NCI-H69 (cell line): ENCODE data around the gene TUBGCP6.

ENCODE experiments used
- DNase-seq: peaks from one replicate; lab custom pipeline; 2025; lab: John Stamatoyannopoulos, UW

Gene TUBGCP6

DNA sequence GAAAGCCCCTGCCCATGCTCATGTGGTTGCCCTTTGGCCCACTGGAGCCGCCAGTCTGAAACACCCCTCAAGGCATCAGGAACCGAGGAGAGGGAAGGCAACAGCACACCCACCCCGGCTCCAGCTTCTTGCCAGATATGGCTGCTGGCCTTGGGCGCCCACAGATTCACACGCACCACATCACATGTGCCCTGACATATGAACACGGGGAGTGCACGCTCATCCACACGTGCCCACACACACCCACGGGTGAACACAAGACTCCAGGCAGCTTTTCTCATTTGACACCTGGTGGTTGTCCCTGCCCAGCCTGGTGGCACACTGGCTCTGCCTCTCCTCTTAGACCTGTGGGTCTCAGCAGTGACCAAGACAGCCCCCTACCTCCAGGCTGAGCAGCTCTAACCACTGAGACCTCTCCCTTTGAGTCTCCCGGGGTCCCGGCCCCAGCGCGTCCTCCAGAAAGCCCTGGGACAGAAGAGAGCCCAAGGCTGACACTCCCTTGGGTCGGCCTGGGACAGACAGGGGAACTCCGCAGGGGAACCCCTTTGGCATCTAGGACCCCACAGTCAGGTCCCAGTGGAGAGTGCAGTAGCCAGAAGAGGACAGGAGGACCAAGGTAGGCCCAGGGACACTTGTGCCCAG lies 19.4 kb upstream of the TUBGCP6 start:
- DNase-seq, result no peak

DNA sequence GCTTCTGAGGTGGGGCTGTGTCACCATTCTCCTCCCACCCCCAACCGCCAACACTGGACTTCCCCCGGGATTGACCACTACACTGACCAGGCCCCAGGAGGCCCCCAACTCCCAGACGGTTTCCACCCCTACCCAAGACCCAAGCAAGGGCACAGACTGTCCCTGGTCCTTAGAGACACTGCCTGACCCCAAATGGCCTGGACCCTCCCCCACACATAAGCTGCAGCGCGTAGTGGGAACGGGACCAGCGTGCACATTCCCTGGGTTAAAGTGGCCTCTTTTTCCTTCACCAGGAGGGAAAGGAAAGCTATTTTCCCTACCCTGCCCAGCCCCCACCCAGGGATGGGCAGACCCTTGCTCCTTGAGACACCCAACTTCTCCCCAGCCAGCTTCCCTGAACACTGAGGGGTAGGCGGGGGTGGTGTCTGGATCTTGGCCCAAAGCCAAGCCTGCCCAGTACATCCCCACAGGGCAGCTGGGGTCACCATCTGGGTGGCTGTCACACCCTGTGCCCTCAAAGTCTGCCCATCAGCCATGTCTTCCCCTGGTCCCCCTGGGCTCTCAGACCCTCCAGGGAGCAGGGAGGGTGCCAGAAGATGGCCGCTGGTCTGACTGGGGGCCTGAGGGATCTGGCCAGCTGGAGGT lies 18.3 kb upstream of the TUBGCP6 start:
- DNase-seq, result no peak

DNA sequence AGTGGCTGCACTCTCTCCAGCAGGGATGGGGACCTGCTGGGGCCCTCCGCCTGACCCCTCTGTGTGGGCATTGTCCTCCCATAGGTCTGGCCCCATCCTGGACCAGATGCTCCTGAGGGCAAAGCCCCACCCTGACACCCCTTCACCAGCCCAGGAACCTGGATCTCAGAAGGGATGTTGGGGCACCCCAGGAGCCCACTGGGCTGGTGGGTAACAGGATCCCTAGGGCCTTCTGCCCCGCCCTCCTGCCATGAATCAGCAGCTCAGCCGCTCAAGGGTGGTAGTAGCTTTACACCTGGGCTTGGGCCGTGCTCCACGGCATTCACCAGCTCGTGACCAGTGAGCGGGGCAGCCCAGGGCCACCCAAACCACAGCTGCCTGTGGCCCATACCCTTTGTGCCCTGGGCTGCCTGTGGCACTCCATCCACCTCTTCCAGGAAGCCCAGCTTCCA lies 17.7 kb upstream of the TUBGCP6 start:
- peak; percentile 41 for DNase-seq

DNA sequence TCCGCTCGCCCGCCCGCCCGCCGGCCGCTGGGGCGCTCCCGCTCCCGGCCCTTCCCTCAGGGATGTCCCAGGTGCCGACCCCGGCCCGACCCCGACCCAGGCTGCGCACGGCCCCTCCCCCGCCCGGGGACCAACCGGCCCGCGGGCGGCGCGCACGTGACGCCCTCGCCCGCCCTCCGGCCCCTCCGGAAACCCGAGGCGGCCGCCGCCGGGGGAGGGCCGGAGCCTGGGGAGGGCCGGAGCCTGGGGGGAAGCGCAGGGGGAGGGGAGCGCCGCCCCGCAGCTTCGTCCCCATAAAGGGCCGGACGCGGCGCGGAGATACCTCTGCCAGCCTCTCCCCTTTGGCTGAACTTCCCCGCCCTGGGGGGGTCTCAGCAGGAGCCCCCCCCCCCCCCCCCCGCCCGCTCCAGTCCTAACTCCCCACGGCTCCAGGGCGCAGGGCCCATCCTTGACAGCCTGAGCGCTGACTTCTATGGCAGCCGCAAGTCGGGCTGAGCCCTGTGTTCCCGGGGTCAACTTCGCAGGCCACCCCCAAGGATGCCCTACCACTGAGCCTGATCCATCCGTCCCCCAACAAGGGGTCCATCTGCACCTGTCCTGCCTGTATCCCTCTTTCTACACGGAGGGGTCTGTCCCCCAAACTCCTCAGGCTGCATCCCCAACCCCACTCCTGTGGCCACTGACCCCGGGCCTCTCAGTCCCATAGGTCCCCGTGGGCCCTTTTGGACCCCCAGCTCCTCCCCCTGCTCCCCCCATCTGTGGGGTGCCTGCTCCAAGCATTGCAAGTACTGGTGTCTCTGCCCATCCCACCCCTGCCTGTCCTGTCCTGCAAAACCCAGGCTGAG lies 17.0 kb upstream of the TUBGCP6 start, which contains the start of gene MAPK12:
MAPK12 (minus strand) TSS at position 69 of the 845 bp plus-strand sequence. CDS start 174 bp downstream, outside the sequence.
- peak; percentile 90 for DNase-seq

DNA sequence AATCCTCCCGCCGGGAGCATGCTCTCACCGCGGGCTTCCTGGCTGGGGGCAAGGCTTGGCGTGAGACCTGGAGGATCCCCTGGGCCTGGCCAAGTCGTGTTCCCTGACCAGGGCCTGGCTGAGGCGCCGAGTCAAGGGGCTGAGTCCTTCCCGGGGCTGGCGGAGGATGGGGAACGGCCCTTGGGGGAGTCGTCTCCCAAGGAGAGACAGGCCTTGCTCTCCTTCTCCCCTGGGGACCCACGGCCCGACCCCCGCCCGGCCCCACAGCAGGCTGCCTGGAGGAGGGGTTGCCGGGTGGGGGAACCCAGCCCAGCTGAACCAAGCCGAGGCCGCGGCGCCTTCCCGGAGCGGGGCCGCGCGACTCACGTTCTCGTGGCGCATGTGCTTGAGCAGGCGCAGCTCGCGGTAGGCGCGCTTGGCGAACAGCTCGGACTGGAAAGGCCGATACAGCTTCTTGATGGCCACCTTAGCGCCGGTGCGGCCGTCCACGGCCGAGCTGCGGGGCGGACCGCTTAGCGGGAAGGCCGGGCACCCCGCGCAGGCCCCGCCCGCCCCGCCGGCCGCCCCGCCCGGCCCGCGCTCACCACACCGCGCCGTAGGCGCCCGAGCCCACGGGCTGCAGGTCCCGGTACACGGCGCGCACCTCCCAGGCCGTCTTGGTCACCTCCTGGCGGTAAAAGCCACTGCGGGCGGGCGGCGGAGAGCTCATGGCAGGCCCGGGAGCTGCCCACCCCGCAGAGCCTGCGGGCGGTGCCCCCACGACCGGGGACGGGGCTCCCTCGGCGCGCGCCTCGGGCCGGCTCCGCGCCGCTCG lies 16.2 kb upstream of the TUBGCP6 start:
- DNase-seq, result peak; percentile 83

DNA sequence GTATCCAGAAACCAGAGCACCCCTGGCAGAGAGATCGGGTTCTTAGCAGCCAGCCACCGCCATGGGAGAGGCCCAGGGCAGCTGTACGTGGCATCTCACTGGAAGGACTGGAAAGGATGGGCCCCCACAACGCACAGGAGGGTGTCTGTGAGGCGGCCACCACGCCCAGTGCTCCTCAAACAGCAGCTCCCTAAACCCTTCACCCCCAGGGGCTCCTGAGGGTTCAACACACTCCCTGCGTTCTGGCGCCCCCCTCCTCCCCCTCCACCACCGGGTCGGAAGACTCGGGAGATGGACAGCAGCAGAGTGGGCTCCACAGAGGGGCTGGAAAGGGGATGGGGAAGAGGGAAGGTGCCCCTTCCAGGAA lies 15.6 kb upstream of the TUBGCP6 start:
- peak; percentile 55 for DNase-seq

DNA sequence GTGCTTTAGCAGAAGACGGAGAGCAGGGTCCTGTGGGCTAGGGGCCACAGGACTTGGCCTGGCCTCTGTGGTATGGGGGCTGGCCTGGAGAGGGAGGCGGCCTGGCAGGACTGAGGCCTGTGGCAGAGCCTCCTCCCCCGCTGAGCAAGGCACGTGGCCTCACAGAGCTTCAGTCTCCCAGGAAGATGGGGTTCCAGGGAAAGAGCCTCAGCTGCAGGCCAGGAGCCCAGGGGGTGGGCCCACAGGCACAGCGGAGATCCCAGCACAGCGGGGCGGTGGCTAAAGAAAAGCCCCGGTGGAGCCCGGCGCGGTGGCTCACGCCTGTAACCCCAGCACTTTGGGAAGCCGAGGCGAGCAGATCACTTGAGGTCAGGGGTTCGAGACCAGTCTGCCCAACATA lies 14.5 kb upstream of the TUBGCP6 start:
- DNase-seq, result no peak

DNA sequence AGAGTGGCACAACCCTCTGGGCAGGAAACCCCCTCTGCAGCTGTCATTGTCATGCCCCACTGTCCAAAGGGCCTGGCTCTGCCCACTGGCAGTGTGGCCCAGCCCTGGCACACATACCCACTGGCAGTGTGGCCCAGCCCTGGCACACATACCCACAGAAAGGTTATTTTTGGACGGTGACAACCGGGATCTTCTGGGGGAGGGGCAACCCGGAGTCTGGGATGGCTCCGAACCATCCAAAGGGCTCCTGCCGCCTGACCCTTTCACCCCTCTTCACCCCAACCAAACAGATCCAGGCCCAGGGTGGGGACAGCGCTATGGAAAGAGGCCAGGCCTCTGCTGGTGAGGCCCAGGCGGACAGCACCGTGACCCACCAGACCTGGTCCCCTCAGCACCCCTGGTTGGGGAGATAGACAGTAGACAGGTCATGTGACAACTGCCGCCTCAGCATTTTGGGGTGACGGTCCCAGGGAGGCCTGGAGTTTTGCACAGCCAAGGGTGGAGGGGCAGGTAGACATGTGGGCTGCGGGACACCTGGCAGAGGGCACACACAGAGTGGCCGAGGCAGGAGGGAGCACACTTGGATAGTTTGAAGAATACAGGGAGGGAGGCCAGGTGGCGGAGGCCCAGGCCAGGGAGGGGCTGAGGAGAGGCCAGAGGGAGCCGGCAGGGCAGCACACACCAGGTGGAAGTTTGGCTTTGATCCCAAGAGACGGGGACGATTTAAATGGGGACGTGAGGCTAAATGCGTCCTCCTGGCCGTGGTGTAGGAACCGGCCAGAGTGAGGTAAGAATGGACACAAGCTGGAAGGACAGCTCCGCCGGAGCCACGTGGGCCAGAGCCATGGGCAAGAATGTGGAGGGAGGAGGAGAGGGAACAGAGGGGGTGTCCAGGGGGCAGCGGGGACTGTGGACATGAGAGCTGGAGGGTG lies 13.8 kb upstream of the TUBGCP6 start:
- no peak for DNase-seq

DNA sequence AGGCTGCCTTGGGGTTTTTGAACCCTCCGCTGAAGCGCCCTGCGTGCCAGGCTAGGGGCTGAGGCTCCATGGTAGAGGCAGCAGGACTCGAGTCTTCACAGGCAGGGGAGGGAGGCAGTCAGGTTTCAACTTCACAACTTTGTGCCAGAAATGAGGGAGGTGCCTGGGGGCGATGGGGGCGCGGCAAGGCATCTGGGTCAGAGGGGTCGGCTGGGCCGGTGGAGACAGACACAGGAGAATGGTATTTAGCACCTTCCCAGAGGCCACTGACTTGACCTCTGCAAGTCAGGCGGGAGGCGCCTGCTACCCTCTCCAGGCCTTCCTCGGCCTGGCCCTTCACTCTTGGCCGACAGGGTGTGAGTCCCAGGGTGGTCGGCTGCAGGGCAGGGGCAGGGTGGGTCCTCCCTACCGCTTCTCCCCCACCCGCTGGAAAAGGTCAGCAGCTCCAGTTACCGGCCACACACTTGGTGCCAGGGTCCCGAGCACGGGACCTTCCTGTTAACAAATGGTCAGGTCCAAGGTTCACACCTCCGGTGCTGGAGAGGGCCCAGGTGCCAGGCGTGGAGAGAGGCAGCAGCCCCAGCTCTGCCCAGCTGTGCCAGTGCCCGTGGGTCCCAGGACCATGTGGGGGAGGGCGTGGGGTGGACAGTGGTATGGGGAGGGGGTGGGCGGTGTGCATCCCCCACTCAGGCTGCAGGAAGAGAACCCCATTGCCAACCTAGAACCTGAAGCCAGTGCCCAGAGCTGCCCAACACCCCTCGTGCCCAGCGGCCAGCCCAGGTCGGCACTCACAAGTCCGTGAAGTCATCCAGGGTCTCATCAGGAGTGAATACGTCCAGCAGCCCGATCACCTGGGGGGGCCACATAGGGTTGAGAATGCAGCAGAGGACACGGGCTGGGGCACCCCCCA lies 12.9 kb upstream of the TUBGCP6 start:
- no peak for DNase-seq

DNA sequence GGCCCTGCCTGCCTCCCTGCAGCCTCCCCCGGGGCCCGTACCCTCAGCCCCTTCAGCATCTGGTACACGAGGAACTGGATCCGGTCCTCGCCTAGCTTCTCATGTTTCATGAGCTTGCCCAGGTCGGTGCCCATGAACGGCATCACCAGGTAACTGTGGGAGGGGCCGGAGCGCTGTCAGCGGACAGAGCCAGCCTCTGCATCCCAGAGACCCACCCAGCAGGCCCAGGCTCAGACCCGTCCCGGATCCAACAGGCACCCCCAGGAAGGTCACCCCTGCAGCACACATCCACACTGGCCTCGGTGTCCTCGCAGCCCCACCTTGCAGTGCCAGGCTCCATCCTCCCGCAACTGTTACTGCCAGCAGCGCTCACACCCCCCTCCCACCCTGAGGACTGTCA lies 12.2 kb upstream of the TUBGCP6 start:
- DNase-seq, result peak; percentile 35

DNA sequence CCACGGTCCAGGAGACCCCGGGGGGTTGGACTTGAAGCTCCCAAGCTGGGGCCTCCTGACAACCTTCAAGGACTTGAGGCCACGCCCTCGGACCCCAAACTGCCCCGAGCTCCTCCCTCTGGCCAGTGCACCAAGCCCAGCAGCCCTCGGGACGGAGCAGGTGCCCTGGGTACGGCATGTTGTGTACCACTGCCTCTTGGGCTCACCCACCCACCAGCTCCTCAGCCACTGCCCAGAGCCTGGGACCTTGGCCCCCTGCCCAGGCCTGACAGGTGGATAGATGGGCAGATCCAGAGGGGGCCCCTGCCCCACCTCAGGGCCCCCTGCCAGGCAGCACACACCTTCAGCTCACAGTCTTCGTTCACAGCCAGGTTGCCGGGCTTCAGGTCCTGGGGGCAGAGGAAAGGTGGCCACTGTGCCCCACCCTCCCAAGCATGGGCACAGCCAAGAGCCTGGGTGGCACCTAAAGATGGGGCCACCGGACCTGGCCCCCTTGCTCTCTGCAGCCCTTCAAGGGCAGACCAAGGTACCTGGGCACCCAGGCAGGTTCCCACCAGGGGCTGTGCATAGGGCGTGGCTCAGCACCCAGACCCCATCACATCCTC lies 11.5 kb upstream of the TUBGCP6 start:
- DNase-seq, result no peak

DNA sequence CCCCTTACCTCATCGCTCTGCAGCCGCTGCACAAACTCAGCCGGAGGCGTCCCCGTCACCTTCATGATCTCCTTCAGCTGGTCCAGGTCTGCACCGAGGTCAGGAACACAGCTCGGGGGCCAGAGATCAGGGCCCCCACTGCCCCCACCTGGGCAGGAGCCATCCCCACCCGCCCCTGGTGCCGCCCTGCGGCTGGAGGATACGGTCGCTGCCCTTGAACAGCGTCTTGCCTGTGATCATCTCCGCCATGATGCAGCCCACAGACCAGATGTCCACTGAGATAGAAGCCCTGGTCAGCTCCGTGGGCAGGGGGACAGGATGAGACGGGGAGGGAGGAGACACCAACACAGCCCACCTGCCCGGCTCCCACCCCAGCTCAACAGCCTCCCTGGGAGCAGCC lies 10.8 kb upstream of the TUBGCP6 start:
- no peak for DNase-seq

DNA sequence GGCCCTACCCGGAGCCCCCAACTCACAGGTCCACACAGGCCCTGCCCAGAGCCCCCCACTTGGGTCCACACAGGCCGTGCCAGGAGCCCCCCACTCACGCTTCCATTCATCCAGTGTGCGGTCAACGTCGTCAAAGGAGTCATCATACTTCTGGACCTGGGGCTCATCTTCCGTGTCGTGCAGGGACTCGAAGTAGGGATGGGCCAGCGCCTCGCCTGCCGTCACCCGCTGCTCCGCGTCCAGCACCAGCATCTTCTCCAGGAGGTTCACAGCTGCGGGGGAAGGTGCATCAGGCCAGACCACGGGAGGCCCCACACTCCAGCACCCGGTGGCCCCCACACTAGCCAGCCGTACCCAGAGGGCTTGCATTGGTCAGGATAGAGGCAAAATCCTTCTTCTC lies 10.3 kb upstream of the TUBGCP6 start:
- no peak for DNase-seq

DNA sequence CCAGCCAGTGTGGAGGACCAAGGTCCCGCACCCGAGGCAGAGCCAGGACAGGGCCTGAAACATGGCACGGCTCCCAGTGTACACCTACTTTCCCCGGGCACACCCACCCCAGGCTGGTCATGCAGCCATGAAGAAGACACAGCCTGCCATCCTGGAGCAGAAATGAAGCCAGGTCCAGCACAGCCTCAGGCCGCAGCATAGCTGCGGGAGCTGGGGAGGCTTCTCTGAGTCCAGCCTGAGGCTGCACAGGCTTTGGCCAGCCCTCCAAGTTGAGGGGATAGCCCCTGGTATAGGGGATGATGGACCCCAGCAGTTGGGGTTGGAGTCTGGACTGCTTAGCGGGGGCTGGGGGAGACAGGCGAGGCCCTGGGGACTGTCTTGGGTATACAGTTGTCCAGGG lies 9.1 kb upstream of the TUBGCP6 start:
- no peak for DNase-seq

DNA sequence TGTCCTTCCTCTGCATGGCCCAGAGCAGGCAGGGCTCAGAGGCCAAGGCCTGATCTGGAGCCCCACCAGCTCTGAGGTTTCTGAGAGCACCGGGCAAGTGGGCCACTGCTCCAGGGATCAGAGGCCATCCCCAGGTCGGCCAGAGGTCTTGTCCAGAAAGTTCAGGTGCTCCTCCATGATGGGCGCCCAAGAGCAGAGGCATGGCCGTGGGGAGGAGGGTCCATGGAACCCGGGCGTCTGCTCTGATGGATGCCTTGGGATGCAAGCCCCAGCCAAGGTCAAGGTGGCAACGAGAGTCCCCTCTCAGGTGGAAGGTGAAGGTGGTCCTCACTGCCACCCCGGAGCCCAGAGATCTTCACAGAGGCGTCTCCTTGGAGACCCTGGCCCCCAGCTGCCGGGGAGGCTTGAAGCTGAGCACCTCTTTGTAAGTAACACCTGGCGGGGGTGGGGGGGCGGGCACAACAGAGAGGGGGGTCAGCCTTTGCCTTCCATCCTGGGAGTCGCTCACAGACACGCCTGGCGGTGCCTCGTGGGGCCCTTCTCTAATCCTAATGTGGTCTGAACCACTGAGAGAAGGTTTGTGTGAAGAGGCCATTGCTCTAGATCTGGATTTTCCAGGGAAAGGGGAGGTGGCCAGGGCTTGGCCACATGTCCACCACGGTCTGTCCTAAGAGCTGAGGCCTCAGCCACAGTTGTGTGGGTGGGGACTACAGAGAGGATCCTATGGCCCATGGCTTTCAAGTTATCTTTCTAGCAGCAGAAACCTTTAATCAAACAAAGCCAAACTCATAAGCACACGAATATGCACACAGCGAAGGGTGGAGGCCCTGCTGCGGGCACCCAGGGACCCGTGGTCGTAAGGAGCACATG lies 8.5 kb upstream of the TUBGCP6 start:
- no peak for DNase-seq

DNA sequence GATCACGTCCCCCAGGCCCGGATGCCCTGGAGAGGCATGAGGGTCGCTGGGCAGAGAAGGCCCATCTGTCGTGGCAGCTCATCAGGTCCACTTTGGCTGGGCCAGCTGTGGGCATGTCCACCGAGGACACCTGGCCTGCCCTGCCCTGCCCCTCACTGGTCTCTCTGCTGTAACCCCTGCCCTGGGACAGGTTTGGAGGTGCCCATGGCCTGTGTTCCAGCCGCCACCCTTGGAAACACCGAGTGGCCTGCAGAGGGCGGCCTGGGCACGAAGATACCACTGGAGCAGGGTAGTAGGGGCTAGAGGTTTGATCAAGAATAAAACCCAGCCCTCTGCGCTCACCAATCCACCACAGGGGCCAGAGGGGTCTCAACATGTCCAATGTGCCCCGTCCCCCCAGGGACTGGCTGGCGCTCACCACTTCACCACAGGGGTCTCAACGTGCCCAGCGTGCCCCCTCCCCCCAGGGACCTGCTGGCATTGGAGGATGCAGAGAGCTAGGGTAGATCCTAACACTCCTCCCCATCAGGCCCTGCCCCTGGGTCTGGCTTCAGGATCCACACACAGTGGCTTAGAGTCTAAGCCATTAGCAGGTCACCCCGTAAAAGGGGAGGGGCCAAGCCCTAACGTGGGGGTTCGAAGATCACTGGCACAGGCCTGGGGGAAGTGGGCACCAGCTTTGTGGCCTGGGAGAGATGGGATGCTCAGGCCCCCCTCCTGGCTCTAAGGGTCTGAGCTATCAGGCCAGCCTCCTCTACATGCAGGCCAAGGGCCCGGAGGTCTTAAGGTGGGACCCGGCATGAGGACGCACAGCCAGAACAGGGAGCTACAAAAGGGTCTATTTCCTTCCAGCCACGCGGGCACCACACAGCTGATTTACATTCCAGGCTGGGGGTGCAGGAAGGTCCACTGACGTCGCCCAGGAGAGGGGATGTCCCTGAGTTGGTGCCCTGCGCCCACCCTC lies 7.5 kb upstream of the TUBGCP6 start:
- DNase-seq, result peak; percentile 69

DNA sequence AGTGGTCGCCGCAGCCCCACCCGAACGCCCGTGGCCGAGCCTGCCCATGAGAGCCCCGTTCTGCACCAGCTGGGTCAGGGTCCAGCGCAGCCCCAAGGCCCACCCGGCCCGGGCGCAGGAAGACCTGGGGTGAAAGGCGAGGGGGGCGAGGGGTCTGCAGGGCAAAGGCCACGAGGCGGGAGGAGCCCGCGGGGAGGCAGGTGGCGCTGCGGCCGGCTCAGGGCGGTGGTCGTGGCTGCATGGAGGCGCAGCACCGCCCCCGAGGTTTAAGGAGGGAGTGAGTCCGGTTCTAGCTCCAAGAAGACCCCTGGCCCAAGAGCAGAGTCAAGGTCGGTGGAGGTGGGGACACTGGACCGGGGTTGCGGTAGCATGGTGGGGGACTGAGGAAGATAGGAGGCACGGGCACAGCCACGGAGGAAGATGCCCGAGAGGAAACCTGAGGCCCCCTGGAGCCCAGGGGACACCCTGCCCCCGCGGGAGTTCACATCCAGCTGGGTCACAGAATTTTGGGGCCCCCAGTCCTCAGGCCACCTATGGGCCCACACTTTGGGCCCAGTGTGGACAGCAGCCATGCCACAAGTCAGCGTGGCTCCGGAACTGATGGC lies 6.8 kb upstream of the TUBGCP6 start:
- no peak for DNase-seq
